Fibroblast of the aortic adventitia (primary cell): ENCODE measurements around the gene RIPK1. TPM values are rescaled to one million over a fixed set of nuclear protein-coding genes. Genes with fewer than 3 reads are reported as not detected.

Source experiments
- DNase-seq: peaks from one replicate; pipeline ENCODE4 v3.0.0-alpha.2; 2010; ENCODE audit warnings: low read depth
- H3K4me3 ChIP-seq: 2 replicates; pipeline ENCODE4 v1.5.1; 2011; ENCODE audit warnings: low read depth, mild to moderate bottlenecking, control low read depth, low read length, moderate library complexity
- total RNA-seq: library from RNA; depleted of rRNA; stranded (reverse); fragments of >200 nt; gene quantifications from 2 replicates; pipeline ENCODE4 v1.2.3, GENCODE V29; 2012; ENCODE audit warnings: low replicate concordance
- TF ChIP-seq, protein P1 (sequence below): IDR thresholded peaks from 2 replicates; pipeline ENCODE4 v1.5.1; 2011; ENCODE audit warnings: mild to moderate bottlenecking, low read length, control low read depth, inconsistent platforms; ENCODE audit not compliant: insufficient read depth

The RIPK1 gene
- total RNA-seq, 1 donor, result 20.0 TPM

GRCh38 chr6:3157131-3157933, 89.0 kb downstream of the RIPK1 start, which contains the start of gene TUBB2A:
TSS of gene TUBB2A (minus strand) at chr6:3157544. CDS start at chr6:3157463, 81 bp downstream.
- H3K4me3 ChIP-seq, result peak within 1 kb of the TSS; percentile 87
- TF ChIP-seq, protein P1, sequence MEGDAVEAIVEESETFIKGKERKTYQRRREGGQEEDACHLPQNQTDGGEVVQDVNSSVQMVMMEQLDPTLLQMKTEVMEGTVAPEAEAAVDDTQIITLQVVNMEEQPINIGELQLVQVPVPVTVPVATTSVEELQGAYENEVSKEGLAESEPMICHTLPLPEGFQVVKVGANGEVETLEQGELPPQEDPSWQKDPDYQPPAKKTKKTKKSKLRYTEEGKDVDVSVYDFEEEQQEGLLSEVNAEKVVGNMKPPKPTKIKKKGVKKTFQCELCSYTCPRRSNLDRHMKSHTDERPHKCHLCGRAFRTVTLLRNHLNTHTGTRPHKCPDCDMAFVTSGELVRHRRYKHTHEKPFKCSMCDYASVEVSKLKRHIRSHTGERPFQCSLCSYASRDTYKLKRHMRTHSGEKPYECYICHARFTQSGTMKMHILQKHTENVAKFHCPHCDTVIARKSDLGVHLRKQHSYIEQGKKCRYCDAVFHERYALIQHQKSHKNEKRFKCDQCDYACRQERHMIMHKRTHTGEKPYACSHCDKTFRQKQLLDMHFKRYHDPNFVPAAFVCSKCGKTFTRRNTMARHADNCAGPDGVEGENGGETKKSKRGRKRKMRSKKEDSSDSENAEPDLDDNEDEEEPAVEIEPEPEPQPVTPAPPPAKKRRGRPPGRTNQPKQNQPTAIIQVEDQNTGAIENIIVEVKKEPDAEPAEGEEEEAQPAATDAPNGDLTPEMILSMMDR, result peak; percentile 36
- DNase-seq, result peak; percentile 76

DNA sequence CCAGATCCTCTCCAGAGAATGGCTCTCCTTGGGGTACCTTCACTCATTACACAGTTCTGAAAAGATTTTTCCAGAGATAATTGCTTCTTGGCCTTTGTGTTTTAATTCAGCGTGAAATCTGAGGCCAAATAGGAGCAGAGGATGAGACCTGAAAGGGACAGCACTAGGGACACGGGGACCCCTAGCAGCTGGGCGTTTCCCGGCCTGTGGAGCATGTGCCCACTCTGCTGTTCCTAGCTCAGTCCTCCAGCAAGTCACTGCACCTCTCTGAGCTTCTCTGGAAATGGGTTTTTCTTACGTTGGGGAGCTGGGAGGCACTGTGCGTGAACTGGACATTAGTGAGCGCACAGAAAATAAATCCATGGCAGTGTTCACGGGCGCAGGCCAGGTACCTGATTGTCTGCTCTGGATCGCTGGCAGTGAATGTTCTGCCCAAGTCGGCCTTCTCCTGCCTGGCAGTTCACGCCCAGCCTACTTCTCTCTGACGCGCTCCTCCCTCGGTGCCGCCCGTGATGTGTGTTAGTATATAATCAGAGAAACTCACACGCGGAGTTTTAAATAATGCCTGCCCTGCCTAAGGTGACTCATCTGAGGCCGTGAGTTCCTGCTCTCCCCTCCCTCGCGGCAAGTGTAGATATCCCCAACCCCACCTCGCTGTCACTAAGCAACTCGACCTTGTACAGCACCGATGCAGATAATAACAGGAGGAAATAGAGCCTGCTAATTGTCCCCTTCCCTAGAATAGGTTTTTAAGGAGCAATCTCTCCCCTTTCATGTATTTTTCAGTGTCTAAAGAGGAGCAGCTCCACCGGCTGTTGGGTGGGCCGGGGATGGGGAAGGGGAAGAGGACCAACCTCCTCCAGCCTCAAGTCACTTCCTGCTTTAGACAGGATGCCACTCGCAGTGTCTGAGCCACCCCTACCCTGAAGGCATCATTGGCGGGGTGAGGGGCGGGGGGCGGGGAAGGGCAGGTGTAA, 91.8 kb downstream of the RIPK1 start:
- no peak overlapping the region for H3K4me3 ChIP-seq
- TF ChIP-seq, protein P1, result no peak
- DNase-seq, result no peak

DNA sequence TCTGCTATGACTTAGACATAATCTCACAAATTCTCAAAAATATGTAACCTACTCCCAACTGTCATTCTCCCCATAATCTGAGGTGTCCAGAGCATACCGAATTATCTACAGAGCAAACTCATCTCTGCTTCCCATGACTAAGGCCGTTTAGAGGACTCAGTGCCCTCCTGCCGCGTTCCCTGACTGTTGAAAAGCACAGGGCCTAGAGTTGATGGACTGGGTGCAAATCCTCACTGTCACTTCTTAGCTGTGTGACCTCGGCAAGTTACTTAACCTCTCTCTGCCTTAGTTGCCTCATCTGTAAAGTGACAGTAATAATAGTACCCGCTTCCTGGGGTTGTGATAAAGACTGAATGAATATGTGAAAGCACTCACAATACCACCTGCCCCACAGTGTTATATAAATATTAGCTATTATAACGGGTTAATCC, 93.8 kb downstream of the RIPK1 start:
- DNase-seq, result no peak
- TF ChIP-seq, protein P1, result no peak
- H3K4me3 ChIP-seq, result no peak overlapping the region

GRCh38 chr6:3162565-3163247, 94.4 kb downstream of the RIPK1 start:
- DNase-seq, result peak; percentile 70
- TF ChIP-seq, protein P1, result peak; percentile 17
- H3K4me3 ChIP-seq, result peak overlapping the region; percentile 72

- H3K4me3 ChIP-seq, result peak overlapping the region; percentile 72
- TF ChIP-seq, protein P1, result no peak
- peak; percentile 19 for DNase-seq
Observed at GRCh38 chr6:3163248-3163594, 94.9 kb downstream of the RIPK1 start.

DNA sequence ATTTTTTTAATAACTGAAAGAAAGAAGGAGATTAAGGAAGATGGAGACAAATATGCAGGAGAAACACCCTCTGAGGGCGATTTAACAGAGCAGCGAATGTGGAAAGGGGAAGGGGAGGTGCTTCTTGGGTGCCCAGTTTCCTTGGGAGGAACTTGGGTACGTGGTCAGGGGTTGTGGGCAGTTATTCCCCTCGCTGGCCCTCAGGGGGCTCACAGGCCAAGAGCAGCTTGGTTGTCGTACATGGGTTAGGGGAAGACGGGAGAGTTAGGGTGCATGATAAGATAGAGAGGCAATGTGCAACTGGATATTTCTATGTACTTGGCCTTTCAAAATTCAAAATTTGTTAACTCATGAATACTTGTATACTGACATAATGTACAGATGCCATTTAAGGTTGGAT, 96.1 kb downstream of the RIPK1 start:
- no peak for DNase-seq
- H3K4me3 ChIP-seq, result no peak overlapping the region
- TF ChIP-seq, protein P1, result no peak
